Measurements from ENCODE around the gene RBM48. TPM values are rescaled to one million over a fixed set of nuclear protein-coding genes. Genes with fewer than 3 reads are reported as not detected.
"Not testable (repeated sequence)": the region's sequence is repeated elsewhere in the genome, so short reads cannot be mapped to it uniquely, and the experiment has no call there.

Gene RBM48
- 13.6 and 14.5 TPM in 2 replicates for total RNA-seq
- long read RNA-seq, full-length matches to known transcripts: 40 of 47 reads
- long read RNA-seq, partial matches to known transcripts: 2 of 47 reads
- long read RNA-seq, other reads (novel, unspliced or antisense): 5 of 47 reads

DNA sequence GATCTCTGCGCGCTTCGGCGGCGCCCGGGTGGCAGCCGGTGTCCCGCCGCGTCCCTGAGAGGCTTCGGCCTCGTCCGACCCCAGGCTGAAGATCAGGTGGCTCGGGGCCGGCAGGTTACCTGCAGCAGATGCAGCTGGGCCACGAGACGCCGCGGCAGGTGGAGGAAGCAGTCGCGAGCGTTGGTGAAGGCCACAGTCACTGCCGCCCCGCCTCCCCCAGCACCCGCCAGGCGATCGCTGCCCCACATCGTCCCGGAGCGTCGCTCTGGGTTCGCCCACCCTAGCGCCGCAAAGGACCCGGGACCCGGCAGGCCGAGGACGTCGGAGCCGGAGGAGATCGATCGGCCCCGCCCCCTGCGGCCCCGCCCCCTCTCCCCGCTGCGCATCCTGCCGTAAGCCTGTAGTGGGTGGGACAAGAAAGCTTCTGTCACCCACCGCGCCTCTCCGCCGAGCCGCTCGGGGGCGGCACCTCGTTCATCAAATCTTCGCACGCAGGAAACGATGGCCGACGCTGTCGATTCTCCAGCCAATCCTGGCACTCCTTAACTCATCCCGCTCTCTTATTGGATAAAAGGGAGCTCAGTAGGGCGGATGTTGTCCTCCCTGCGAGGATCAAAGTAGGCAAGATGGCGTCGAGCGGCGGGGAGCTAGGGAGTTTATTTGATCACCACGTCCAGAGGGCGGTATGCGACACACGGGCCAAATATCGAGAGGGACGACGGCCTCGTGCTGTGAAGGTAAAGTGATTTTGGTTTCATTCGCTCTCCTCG, at the start of gene RBM48, which contains the start of gene PEX1:
RBM48 (plus strand) TSS at position 608 of the 770 bp plus-strand sequence; CDS start at position 627, 19 bp downstream.
PEX1 (minus strand) TSS at position 333 of the 770 bp plus-strand sequence; CDS start at position 248, 85 bp downstream.
- no peaks in the 10 kb centered on the region for H3K36me3 Mint-ChIP-seq (ENCODE audit: low read depth)
- TF ChIP-seq, protein P1, sequence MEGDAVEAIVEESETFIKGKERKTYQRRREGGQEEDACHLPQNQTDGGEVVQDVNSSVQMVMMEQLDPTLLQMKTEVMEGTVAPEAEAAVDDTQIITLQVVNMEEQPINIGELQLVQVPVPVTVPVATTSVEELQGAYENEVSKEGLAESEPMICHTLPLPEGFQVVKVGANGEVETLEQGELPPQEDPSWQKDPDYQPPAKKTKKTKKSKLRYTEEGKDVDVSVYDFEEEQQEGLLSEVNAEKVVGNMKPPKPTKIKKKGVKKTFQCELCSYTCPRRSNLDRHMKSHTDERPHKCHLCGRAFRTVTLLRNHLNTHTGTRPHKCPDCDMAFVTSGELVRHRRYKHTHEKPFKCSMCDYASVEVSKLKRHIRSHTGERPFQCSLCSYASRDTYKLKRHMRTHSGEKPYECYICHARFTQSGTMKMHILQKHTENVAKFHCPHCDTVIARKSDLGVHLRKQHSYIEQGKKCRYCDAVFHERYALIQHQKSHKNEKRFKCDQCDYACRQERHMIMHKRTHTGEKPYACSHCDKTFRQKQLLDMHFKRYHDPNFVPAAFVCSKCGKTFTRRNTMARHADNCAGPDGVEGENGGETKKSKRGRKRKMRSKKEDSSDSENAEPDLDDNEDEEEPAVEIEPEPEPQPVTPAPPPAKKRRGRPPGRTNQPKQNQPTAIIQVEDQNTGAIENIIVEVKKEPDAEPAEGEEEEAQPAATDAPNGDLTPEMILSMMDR (conservative IDR thresholded peaks at IDR 0.05): no peak
- peak within 1 kb of the TSS; percentile 98 for H3K27ac Mint-ChIP-seq (ENCODE audit: unreplicated experiment)
- peaks cover 19% of the 10 kb centered on the region for H3K4me1 Mint-ChIP-seq
- peak within 1 kb of the TSS; percentile 96 for H3K4me3 Mint-ChIP-seq
- no peaks in the 10 kb centered on the region for H3K9me3 Mint-ChIP-seq
- no peaks in the 10 kb centered on the region for H3K27me3 Mint-ChIP-seq (ENCODE audit: low read depth)
- peak; percentile 82 for DNase-seq (ENCODE audit: low read depth, low spot score)

DNA sequence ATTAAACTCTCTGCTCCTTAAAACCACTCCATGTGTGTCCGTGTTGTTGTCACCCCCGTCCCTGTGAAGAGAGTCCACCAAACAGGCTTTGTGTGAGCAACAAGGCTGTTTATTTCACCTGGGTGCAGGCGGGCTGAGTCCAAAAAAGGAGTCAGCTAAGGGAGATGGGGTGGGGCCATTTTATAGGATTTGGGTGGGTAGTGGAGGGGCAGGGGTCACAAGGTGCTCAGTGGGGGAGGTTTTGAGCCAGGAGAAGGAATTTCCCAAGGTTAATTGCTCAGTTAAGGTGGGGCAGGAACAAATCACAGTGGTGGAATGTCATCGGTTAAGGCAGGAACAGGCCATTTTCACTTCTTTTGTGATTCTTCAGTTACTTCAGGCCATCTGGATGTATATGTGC, 49.4 kb upstream of the RBM48 start:
- DNase-seq (ENCODE audit: low read depth, low spot score); H3K36me3 Mint-ChIP-seq (ENCODE audit: low read depth); H3K27ac Mint-ChIP-seq (ENCODE audit: unreplicated experiment); H3K4me3 Mint-ChIP-seq; H3K27me3 Mint-ChIP-seq (ENCODE audit: low read depth); H3K4me1 Mint-ChIP-seq; H3K9me3 Mint-ChIP-seq: not testable (repeated sequence)

DNA sequence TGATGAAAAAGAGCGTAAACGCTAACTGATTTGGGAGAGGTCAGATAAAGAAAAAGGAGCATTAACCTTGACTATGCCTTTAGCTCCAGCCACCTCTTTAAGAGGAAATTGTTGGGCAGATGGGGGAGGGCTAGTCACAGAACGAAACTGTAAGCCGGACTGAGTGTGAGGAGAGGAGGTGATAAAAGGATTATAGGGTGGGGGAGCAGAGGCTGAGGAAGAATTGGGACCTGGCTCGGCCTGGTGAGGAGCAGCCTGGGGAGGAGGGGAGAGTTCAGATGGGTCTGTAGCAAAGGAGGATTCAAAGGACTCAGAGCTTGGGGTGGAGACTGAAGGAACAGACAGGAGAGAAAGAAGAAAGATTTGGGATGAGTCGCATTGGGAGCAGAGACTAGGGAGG, 45.0 kb upstream of the RBM48 start:
- H3K36me3 Mint-ChIP-seq (ENCODE audit: low read depth); DNase-seq (ENCODE audit: low read depth, low spot score); H3K4me1 Mint-ChIP-seq; H3K27ac Mint-ChIP-seq (ENCODE audit: unreplicated experiment); H3K9me3 Mint-ChIP-seq; H3K4me3 Mint-ChIP-seq; H3K27me3 Mint-ChIP-seq (ENCODE audit: low read depth): not testable (repeated sequence)

DNA sequence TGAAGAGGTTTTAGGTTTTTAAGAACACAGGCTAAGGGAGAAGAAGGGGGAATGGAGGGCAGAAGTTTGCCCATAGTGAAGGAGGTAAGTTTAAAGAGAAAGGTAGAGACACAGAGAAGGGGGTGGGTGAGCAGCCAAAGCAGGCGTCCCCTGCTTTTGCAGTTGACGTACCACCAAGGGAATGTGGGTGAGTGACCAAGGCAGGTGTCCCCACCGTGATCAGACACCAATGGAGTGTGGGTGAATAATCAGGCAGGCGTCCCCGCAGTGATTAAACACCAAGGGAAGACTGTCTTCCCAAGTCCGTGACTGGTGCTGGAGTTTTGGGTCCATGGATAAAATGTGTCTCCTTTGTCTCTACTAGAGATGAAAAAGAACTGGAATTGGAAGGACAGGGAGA, 44.4 kb upstream of the RBM48 start:
- DNase-seq (ENCODE audit: low read depth, low spot score); H3K27ac Mint-ChIP-seq (ENCODE audit: unreplicated experiment); H3K4me1 Mint-ChIP-seq; H3K27me3 Mint-ChIP-seq (ENCODE audit: low read depth); H3K36me3 Mint-ChIP-seq (ENCODE audit: low read depth); H3K4me3 Mint-ChIP-seq; H3K9me3 Mint-ChIP-seq: not testable (repeated sequence)

DNA sequence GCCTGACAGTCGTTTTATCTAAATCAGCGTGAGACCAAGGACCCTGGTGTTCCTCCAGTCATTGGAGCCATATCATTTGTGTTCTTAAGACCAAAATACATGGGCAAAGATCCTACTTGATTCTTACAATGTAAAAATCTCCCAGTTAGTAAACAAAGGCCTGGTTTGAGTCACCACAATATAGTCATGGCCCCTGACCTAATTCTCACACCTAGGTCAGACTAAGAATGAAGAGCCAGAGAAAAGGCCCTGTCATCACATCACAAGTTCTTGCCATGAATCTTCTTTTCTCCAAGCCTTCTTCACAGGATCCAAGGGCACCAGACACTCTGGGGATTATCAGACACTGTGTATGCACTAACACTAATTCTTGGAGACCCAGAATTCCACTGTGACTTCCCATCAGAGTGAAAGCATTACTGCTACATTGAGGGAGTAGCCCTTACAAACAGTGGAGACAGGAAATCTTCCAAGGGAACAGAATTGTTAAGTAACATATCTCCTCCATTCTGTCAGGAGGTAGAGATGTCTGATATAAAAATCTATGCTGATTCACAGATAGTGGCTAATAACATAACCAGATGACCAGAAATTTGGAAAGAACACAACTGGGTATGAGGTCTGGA, 43.2 kb upstream of the RBM48 start:
- Mint-ChIP-seq H3K4me1 (no peaks in the 10 kb centered on the region), H3K36me3 (ENCODE audit: low read depth) (peaks cover 11% of the 10 kb centered on the region), H3K27me3 (ENCODE audit: low read depth) (no peaks in the 10 kb centered on the region), H3K9me3 (no peaks in the 10 kb centered on the region), H3K4me3 (no peak overlapping the region), H3K27ac (ENCODE audit: unreplicated experiment) (no peak overlapping the region)
- TF ChIP-seq, protein P1 (conservative IDR thresholded peaks at IDR 0.05): no peak
- no peak for DNase-seq (ENCODE audit: low read depth, low spot score)

DNA sequence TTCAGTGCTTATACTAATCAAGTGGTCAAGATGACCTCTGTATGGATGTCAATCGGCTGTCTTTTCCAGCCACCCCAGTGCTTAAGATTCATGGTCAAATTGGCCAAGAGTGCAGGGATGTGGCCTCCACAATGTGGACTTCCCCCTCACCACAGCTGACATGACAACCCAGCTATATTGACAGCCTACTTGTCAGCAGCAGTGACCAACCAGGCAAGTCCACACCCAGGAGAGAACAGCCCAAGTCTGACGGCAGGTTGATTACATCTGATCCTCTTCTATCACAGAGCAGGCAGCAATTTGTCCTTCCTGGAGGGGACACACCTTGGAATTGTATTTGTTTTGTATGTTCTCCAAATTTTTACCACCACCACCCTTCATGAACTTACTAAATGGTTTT, 42.6 kb upstream of the RBM48 start:
- Mint-ChIP-seq H3K36me3 (ENCODE audit: low read depth) (peaks cover 11% of the 10 kb centered on the region), H3K27me3 (ENCODE audit: low read depth) (no peaks in the 10 kb centered on the region), H3K4me1 (no peaks in the 10 kb centered on the region), H3K27ac (ENCODE audit: unreplicated experiment) (no peak overlapping the region), H3K4me3 (no peak overlapping the region), H3K9me3 (no peaks in the 10 kb centered on the region)
- DNase-seq (ENCODE audit: low read depth, low spot score): no peak
- TF ChIP-seq, protein P1 (conservative IDR thresholded peaks at IDR 0.05): no peak

DNA sequence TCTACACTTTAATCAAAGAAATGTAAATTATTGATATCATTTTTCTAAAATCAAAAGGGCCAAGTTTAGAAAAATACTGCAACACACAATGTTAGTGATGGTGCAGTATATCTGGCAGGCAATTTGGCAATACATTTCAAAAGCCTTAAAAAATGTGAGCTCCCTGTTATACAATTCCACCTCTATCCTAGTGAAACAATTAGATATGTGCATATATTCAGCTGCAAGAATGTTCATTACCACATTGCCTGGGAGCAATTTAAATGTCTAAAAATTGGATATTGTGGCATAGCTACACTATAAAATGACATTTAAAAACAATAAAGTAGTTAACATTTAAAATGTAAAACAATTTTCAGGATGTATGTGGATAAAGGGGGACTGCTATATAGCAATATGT, 40.8 kb upstream of the RBM48 start:
- TF ChIP-seq, protein P1 (conservative IDR thresholded peaks at IDR 0.05): no peak
- no peak overlapping the region for H3K27ac Mint-ChIP-seq (ENCODE audit: unreplicated experiment)
- no peak for DNase-seq (ENCODE audit: low read depth, low spot score)
- H3K27me3 Mint-ChIP-seq (ENCODE audit: low read depth): no peaks in the 10 kb centered on the region
- H3K4me3 Mint-ChIP-seq: no peak overlapping the region
- no peaks in the 10 kb centered on the region for H3K4me1 Mint-ChIP-seq
- no peaks in the 10 kb centered on the region for H3K9me3 Mint-ChIP-seq
- peaks cover 11% of the 10 kb centered on the region for H3K36me3 Mint-ChIP-seq (ENCODE audit: low read depth)

Data from neural crest cell (in vitro differentiated cells).